Natural killer cell (primary cell): ENCODE data around the gene IGFBP2. TPM values are rescaled to one million over a fixed set of nuclear protein-coding genes. Genes with fewer than 3 reads are reported as not detected.

Experiments
- ATAC-seq, 3 donors: fragments of 150-1000 bp in 2 of 3; fragments of 200-7000 bp in 1 of 3; cut with Tn5 transposase; 1 replicate in 1 of 3; 2 replicates in 2 of 3; pipeline ENCODE4 v1.10.0; 2021; ENCODE audit warnings: mild to moderate bottlenecking in 2 of 3, moderate library complexity in 2 of 3
- DNase-seq, 2 donors: peaks; one replicate each; pipeline versions ENCODE4 v3.0.0 to v3.0.0-alpha.2; 2013 to 2021; ENCODE audit warnings: mixed read lengths in 1 of 2
- H3K27ac ChIP-seq: one replicate; pipeline ENCODE4 v1.5.1; 2013; ENCODE audit warnings: mild to moderate bottlenecking, low read length
- H3K27me3 ChIP-seq: one replicate; pipeline ENCODE4 v1.6.1; 2013; ENCODE audit warnings: low read length; ENCODE audit not compliant: control insufficient read depth, insufficient read depth
- H3K36me3 ChIP-seq: one replicate; pipeline ENCODE4 v1.6.1; 2013; ENCODE audit warnings: low read length; ENCODE audit not compliant: control insufficient read depth, insufficient read depth
- H3K4me1 ChIP-seq: one replicate; pipeline ENCODE4 v1.6.1; 2013; ENCODE audit warnings: low read length; ENCODE audit not compliant: control insufficient read depth, insufficient read depth
- H3K4me3 ChIP-seq: one replicate; pipeline ENCODE4 v1.5.1; 2013; ENCODE audit warnings: low read length
- H3K9me3 ChIP-seq: one replicate; pipeline ENCODE4 v1.6.1; 2013; ENCODE audit warnings: low read length; ENCODE audit not compliant: control insufficient read depth, insufficient read depth
- H3K27ac Mint-ChIP-seq, 2 donors: one replicate each; pipeline ENCODE4 v1.8.0; 2022; ENCODE audit warnings: mild to moderate bottlenecking in 2 of 2, mixed read lengths in 2 of 2, moderate library complexity in 1 of 2
- H3K27me3 Mint-ChIP-seq, 2 donors: one replicate each; pipeline ENCODE4 v1.8.0; 2022; ENCODE audit warnings: low read depth in 2 of 2, mixed read lengths in 2 of 2
- H3K36me3 Mint-ChIP-seq: one replicate; pipeline ENCODE4 v1.8.0; 2022; ENCODE audit warnings: mixed read lengths
- H3K4me1 Mint-ChIP-seq, 2 donors: one replicate each; pipeline ENCODE4 v1.8.0; 2022; ENCODE audit warnings: mixed read lengths in 2 of 2
- H3K4me3 Mint-ChIP-seq: one replicate; pipeline ENCODE4 v1.8.0; 2022; ENCODE audit warnings: mild to moderate bottlenecking, moderate library complexity, mixed read lengths
- H3K9me3 Mint-ChIP-seq, 2 donors: one replicate each; pipeline ENCODE4 v1.8.0; 2022; ENCODE audit warnings: mixed read lengths in 2 of 2
- CTCF ChIP-seq: fragments of 200-600 bp; IDR thresholded peaks from one replicate; pipeline ENCODE4 v1.8.0; 2022; ENCODE audit warnings: antibody characterized with exemption
- WGBS: methylation state at CpG from one replicate; pipeline ENCODE4 v1.1.7; 2013; ENCODE audit warnings: missing lambda C conversion rate; ENCODE audit not compliant: insufficient coverage; 5-methylcytosine and 5-hydroxymethylcytosine counted together
- intact Hi-C: fragments of 100-400 bp; cut with micrococcal nuclease; formaldehyde crosslinking; loops from one replicate; pipeline ENCODE4 v1.14.2; 2022
- total RNA-seq, 4 donors: library from RNA; stranded (reverse); fragments of 120-200 nt in 1 of 4; gene quantifications; one replicate each; pipeline versions ENCODE4 v1.2.3 to v1.2.4, GENCODE V29; 2013 to 2022

Gene IGFBP2
- total RNA-seq, 3 donors from 2014 or later (not counting 1 experiment from before 2014, with no cell fraction given) = 0.21 TPM; not detected in 2

GRCh38 chr2:216663846-216664245 lies 30.6 kb downstream of the IGFBP2 start:
- H3K27ac Mint-ChIP-seq = no peak overlapping the region
- H3K27me3 ChIP-seq = no peaks in the 10 kb centered on the region
- no peak for TF ChIP-seq CTCF
- peaks cover 4 to 5% of the 10 kb centered on the region in 2 donors for H3K4me1 Mint-ChIP-seq
- H3K4me3 Mint-ChIP-seq = no peak overlapping the region
- no peak for ATAC-seq
- H3K36me3 Mint-ChIP-seq = no peaks in the 10 kb centered on the region
- H3K9me3 Mint-ChIP-seq = no peaks in the 10 kb centered on the region
- H3K4me1 ChIP-seq = no peaks in the 10 kb centered on the region
- no peak overlapping the region for H3K4me3 ChIP-seq
- no peaks in the 10 kb centered on the region for H3K36me3 ChIP-seq
- intact Hi-C loops = no loop called here
- H3K9me3 ChIP-seq = no peaks in the 10 kb centered on the region
- DNase-seq = no peak
- WGBS = 93% methylated on average over 18 of the region's 18 CpGs
- H3K27me3 Mint-ChIP-seq = peaks cover 8 to 11% of the 10 kb centered on the region in 2 donors
- H3K27ac ChIP-seq = no peak overlapping the region

GRCh38 chr2:216664593-216665034 lies 31.4 kb downstream of the IGFBP2 start:
- Histone ChIP-seq H3K4me1 (no peaks in the 10 kb centered on the region), H3K27ac (no peak overlapping the region), H3K9me3 (no peaks in the 10 kb centered on the region), H3K36me3 (no peaks in the 10 kb centered on the region), H3K4me3 (no peak overlapping the region), H3K27me3 (no peaks in the 10 kb centered on the region)
- Mint-ChIP-seq H3K9me3 (no peaks in the 10 kb centered on the region), H3K4me3 (no peak overlapping the region), H3K36me3 (no peaks in the 10 kb centered on the region), H3K4me1 (peaks cover 4 to 5% of the 10 kb centered on the region in 2 donors), H3K27ac (no peak overlapping the region), H3K27me3 (peaks cover 14 to 15% of the 10 kb centered on the region in 2 donors)
- no peak for DNase-seq
- no peak for TF ChIP-seq CTCF
- no peak for ATAC-seq
- WGBS = 44% methylated on average over 6 of the region's 6 CpGs
- intact Hi-C loops = no loop called here

GRCh38 chr2:216665242-216665641 lies 32.0 kb downstream of the IGFBP2 start:
- H3K36me3 Mint-ChIP-seq = no peaks in the 10 kb centered on the region
- no peaks in the 10 kb centered on the region for H3K36me3 ChIP-seq
- H3K27ac ChIP-seq = no peak overlapping the region
- ATAC-seq (no peak), DNase-seq (no peak)
- H3K27me3 ChIP-seq = no peaks in the 10 kb centered on the region
- H3K27me3 Mint-ChIP-seq = peaks cover 15 to 19% of the 10 kb centered on the region in 2 donors
- no peaks in the 10 kb centered on the region for H3K4me1 ChIP-seq
- H3K4me3 ChIP-seq = no peak overlapping the region
- no peak for TF ChIP-seq CTCF
- intact Hi-C loops = no loop called here
- WGBS = 90% methylated on average over 7 of the region's 7 CpGs
- no peaks in the 10 kb centered on the region for H3K9me3 ChIP-seq
- H3K4me1 Mint-ChIP-seq = peaks cover 4 to 5% of the 10 kb centered on the region in 2 donors
- no peak overlapping the region for H3K27ac Mint-ChIP-seq
- H3K4me3 Mint-ChIP-seq = no peak overlapping the region
- no peaks in the 10 kb centered on the region for H3K9me3 Mint-ChIP-seq

- H3K27ac Mint-ChIP-seq = no peak overlapping the region
- ATAC-seq = no peak
- 76% methylated on average over 12 of the region's 12 CpGs for WGBS
- H3K36me3 Mint-ChIP-seq = no peaks in the 10 kb centered on the region
- Histone ChIP-seq H3K27ac (no peak overlapping the region), H3K27me3 (no peaks in the 10 kb centered on the region), H3K36me3 (no peaks in the 10 kb centered on the region), H3K4me3 (no peak overlapping the region), H3K4me1 (no peaks in the 10 kb centered on the region), H3K9me3 (no peaks in the 10 kb centered on the region)
- no peak overlapping the region for H3K4me3 Mint-ChIP-seq
- no peak for DNase-seq
- no peaks in the 10 kb centered on the region for H3K9me3 Mint-ChIP-seq
- H3K27me3 Mint-ChIP-seq = peaks cover 15 to 19% of the 10 kb centered on the region in 2 donors
- no peak for TF ChIP-seq CTCF
- intact Hi-C loops = loop anchor here (1.0 kb wide), 1 partner anchor 146 kb away; no protein-coding TSS in a partner anchor
- peaks cover 4 to 5% of the 10 kb centered on the region in 2 donors for H3K4me1 Mint-ChIP-seq
Observed at GRCh38 chr2:216665717-216666116, 32.5 kb downstream of the IGFBP2 start.
